Uterus (tissue), 4 donors: ENCODE measurements around the gene BRD3. TPM values are rescaled to one million over a fixed set of nuclear protein-coding genes. Genes with fewer than 3 reads are reported as not detected.

Experiments used
- DNase-seq, 2 donors: peaks; one replicate each; pipeline ENCODE4 v3.0.0-alpha.2; 2019 to 2020
- H3K27ac ChIP-seq, 2 donors: fragments of 200-600 bp; sonication (generic); 1 replicate in 1 of 2; 2 replicates in 1 of 2; pipeline ENCODE4 v1.5.1; 2016 to 2018
- H3K27me3 ChIP-seq, 2 donors: fragments of 200-600 bp; sonication (generic); one replicate each; pipeline ENCODE4 v1.5.1; 2018 to 2019; ENCODE audit warnings: control low read depth in 1 of 2
- H3K36me3 ChIP-seq, 2 donors: fragments of 200-600 bp; sonication (generic); one replicate each; pipeline ENCODE4 v1.5.1; 2019; ENCODE audit warnings: control low read depth in 1 of 2
- H3K4me1 ChIP-seq, 2 donors: fragments of 200-600 bp; sonication (generic); one replicate each; pipeline ENCODE4 v1.5.1; 2018 to 2019; ENCODE audit warnings: control low read depth in 1 of 2
- H3K4me3 ChIP-seq, 2 donors: fragments of 200-600 bp; sonication (generic); 1 replicate in 1 of 2; 2 replicates in 1 of 2; pipeline ENCODE4 v1.5.1; 2018 to 2019; ENCODE audit warnings: mild to moderate bottlenecking in 1 of 2
- H3K9me3 ChIP-seq, 2 donors: fragments of 200-600 bp; sonication (generic); one replicate each; pipeline ENCODE4 v1.5.1; 2019; ENCODE audit warnings: control low read depth in 1 of 2
- POLR2A ChIP-seq, 2 donors: fragments of 450-650 bp; IDR thresholded peaks; one replicate each; pipeline ENCODE4 v1.6.1; 2016; ENCODE audit warnings: antibody characterized with exemption in 2 of 2, mild to moderate bottlenecking in 1 of 2, moderate library complexity in 1 of 2
- intact Hi-C: fragments of 100-400 bp; cut with DNase I; formaldehyde crosslinking; loops from one replicate; pipeline ENCODE4 v1.15.1; 2023; ENCODE audit warnings: low total_unique reads
- total RNA-seq, 4 donors: library from RNA; depleted of rRNA in 3 of 4; stranded (reverse); fragments of >200 nt in 3 of 4; gene quantifications; one replicate each; pipeline versions ENCODE4 v1.1.0 to v1.2.4, GENCODE V29; 2014 to 2023
- TF ChIP-seq, protein P1 (sequence below), 4 experiments: fragments of 200-600 bp in 2 of 4; fragments of 450-650 bp in 2 of 4; sonication (generic) in 2 of 4; IDR thresholded peaks; one replicate each; pipeline ENCODE4 v1.5.1; 2016 to 2019; ENCODE audit warnings: antibody characterized with exemption in 4 of 4, mild to moderate bottlenecking in 2 of 4, moderate library complexity in 1 of 4
- donor health status: DM: yes; HTN: yes; CAD: no.

BRD3 gene
- total RNA-seq, 4 donors from 2014 or later, result 7.2 to 85.0 (median 42.6) TPM

DNA sequence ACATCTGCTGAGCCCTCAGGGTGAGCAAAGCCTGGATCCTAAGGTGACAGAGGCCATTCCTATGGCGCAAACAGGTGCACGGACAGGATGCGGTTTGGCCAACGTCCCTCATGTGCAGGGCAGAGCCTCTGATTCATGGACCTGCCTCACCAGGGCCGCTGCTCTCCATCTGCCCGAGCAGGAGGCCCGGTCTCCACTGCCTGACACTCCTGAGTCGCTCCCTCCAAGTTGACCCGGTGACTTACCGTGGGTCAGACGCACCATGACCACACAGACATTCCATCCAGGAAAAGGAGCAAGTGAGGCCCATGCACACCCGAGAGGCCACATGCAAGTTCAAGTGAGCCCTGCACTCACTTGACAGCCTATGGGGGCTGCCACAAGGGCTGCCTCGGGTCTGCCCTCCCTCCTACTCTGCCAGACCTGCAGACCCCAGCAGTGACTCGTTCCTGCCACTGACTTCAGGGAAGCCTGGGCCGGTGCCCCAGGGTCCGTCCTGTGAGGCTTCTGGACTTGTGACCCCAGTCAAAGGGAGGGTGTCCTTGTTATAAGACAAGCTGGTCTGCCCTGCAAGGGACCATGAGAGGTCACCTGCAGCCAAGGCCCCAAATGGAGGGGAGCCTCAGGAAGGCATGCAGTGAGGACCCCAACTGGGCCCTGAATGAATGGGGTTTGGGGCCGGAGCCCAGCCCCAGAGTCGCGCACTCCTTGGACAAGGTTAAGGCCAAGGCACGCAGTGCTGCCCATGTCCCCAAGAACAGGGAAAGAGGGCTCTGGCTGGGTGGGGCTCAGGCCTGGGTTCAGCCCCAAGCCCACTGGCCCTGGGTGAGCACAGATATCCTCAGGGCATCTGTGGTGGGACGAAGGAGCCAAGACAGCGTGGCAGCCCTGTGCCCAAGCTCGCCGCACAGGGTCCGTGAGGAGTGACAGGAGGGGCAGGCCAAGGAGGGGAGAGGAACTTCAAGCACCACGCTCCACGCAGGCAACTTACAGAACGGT is 32.5 kb downstream of the BRD3 start:
- Histone ChIP-seq H3K4me3 (no peak overlapping the region), H3K9me3 (peaks cover 0 to 7% of the 10 kb centered on the region in 2 donors), H3K27ac (no peak overlapping the region), H3K27me3 (no peaks in the 10 kb centered on the region), H3K36me3 (no peaks in the 10 kb centered on the region), H3K4me1 (no peaks in the 10 kb centered on the region)
- intact Hi-C loops, result no loop called here
- DNase-seq, result no peak
- TF ChIP-seq POLR2A (IDR thresholded peaks at IDR 0.05), result no peak
- TF ChIP-seq, protein P1, sequence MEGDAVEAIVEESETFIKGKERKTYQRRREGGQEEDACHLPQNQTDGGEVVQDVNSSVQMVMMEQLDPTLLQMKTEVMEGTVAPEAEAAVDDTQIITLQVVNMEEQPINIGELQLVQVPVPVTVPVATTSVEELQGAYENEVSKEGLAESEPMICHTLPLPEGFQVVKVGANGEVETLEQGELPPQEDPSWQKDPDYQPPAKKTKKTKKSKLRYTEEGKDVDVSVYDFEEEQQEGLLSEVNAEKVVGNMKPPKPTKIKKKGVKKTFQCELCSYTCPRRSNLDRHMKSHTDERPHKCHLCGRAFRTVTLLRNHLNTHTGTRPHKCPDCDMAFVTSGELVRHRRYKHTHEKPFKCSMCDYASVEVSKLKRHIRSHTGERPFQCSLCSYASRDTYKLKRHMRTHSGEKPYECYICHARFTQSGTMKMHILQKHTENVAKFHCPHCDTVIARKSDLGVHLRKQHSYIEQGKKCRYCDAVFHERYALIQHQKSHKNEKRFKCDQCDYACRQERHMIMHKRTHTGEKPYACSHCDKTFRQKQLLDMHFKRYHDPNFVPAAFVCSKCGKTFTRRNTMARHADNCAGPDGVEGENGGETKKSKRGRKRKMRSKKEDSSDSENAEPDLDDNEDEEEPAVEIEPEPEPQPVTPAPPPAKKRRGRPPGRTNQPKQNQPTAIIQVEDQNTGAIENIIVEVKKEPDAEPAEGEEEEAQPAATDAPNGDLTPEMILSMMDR (IDR thresholded peaks at IDR 0.05), result no peak

DNA sequence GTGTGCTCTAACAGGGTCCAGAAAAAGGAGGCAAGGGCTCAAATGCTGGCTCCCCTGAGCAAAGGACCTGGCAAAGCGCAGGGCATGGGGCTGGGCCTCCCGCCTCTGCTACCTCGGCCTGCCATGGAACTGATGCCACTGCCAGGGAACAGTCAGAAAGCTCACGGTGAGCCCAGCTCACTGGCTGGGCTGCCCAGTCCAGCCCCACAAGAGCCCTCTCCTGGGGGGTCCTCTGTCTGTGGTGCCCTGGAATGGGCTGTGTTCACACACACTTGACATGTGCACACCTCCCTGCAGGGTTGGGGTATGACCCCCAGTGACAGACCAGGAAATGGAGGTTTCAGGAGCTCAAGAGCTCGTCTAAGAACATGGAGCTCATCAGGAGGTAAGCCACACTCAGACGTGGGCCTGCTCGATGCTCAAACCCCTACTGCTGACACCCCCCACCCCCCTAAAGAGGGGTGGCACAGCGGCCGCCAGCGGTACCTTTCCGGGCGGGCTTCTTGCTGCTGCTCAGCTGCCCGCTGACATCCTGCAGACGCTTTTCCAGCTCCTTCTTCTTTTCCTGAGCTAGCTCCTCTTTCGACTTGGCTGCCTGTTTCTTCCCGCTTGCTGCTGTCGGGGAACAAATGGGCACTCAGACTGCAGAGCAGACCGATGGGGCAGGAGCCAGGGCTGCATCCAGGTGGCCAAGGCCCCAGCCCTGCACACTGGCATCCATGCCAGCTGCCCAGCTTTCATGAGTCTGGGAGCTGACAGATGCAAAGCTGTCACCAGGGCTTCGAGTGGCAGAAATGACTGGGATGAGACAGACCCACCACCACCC is 33.4 kb downstream of the BRD3 start:
- H3K36me3 ChIP-seq, result no peaks in the 10 kb centered on the region
- H3K9me3 ChIP-seq, result peaks cover 0 to 7% of the 10 kb centered on the region in 2 donors
- TF ChIP-seq, protein P1 (IDR thresholded peaks at IDR 0.05), result no peak
- no peak for TF ChIP-seq POLR2A (IDR thresholded peaks at IDR 0.05)
- no peaks in the 10 kb centered on the region for H3K27me3 ChIP-seq
- DNase-seq, result no peak
- intact Hi-C loops, result no loop called here
- H3K27ac ChIP-seq, result no peak overlapping the region
- H3K4me3 ChIP-seq, result no peak overlapping the region
- H3K4me1 ChIP-seq, result no peaks in the 10 kb centered on the region

DNA sequence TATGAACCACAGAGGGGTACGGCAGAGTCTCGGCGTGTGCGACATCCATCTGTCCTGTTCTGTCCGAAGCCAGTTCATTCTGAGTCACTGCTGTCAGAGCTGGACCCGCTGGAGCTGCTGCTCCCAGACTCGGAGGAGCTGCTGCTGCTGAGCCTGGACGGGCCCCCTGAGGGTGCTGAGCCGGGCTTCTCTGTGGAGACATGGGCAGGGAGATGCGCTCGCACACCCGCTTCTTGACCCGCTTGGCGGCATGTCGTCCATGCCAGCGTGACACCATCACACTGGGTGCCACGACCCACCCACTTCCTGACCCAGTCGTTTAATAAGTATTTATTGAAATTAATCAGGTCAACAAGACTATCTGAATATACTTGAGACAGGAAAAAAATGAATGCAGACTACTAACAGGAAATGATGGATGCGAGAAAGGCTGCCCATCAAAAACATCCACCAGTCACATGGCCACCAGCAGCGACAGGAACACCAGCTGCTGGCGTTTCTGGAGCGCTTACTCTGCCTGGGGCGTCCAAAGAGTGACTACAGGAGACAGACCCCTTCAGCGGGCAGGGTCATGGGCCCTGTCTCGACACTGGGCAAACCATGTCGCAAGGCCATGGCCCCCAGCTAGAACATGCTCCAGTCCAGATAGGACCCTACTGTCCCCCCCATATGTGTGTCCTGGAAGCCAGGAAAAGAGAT is 34.2 kb downstream of the BRD3 start:
- Histone ChIP-seq H3K27ac (no peak overlapping the region), H3K4me3 (no peak overlapping the region), H3K4me1 (no peaks in the 10 kb centered on the region), H3K27me3 (no peaks in the 10 kb centered on the region), H3K9me3 (peaks cover 0 to 7% of the 10 kb centered on the region in 2 donors), H3K36me3 (no peaks in the 10 kb centered on the region)
- TF ChIP-seq POLR2A (IDR thresholded peaks at IDR 0.05), result no peak
- TF ChIP-seq, protein P1 (IDR thresholded peaks at IDR 0.05), result no peak
- intact Hi-C loops, result no loop called here
- no peak for DNase-seq

DNA sequence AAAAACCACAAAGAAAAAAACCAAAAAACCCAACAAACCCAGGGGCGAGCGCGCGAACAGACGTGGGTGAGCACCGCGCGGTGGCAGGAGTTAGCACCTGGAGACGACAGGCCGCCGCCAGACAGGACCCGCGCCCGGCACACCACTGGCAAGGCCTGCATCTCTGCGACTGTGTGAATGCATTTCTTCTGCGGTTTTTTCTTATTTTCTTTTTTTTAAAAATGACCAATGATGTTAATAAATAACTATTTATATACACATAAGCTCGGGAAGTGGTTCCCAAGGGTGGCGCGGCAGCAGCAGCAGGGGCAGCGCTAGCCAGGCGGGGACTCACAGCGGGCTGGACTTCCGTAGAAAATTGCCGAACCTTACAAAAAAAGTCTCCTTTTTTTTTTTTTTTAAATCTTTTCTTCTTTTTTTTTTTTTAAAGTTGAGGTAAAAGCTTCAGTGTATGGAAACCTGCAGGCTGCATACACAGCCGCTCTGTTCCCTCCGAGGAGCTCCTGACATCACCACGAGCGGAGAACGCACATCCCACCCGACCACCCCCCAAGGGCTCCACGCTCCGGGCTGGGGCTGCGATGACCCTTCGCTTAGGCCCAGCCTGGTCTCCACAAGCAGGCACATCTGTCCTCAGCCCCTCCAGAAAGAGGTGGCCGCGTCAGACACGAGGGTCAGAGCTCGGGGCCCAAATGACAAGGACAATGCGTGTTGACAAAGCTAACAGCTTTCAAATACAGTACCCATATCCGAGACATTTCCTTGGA is 35.2 kb downstream of the BRD3 start:
- no peak for DNase-seq
- intact Hi-C loops, result no loop called here
- TF ChIP-seq, protein P1 (IDR thresholded peaks at IDR 0.05), result no peak
- no peak for TF ChIP-seq POLR2A (IDR thresholded peaks at IDR 0.05)
- Histone ChIP-seq H3K27me3 (no peaks in the 10 kb centered on the region), H3K36me3 (no peaks in the 10 kb centered on the region), H3K4me3 (no peak overlapping the region), H3K9me3 (no peaks in the 10 kb centered on the region), H3K4me1 (no peaks in the 10 kb centered on the region), H3K27ac (no peak overlapping the region)
